SJCRH30 (cell line): Measurements from ENCODE around the gene MEAK7. TPM values are rescaled to one million over a fixed set of nuclear protein-coding genes. Genes with fewer than 3 reads are reported as not detected.

Experiments
- DNase-seq, 2 experiments: peaks; one replicate each; pipeline ENCODE4 v3.0.0-alpha.2; 2015 to 2020
- H3K27ac ChIP-seq: fragments of 250-450 bp; sonication (Bioruptor Pico); 2 replicates; pipeline ENCODE4 v1.5.1; 2020; ENCODE audit warnings: mild to moderate bottlenecking, moderate library complexity
- H3K27me3 ChIP-seq: fragments of 250-450 bp; sonication (Bioruptor Pico); 2 replicates; pipeline ENCODE4 v1.5.1; 2020; ENCODE audit warnings: mild to moderate bottlenecking, moderate library complexity
- H3K36me3 ChIP-seq: fragments of 250-450 bp; sonication (Bioruptor Pico); 2 replicates; pipeline ENCODE4 v1.5.1; 2020; ENCODE audit warnings: mild to moderate bottlenecking, moderate library complexity
- H3K4me1 ChIP-seq: fragments of 250-450 bp; sonication (Bioruptor Pico); 2 replicates; pipeline ENCODE4 v1.5.1; 2020; ENCODE audit warnings: mild to moderate bottlenecking, moderate library complexity
- H3K4me3 ChIP-seq: fragments of 250-450 bp; sonication (Bioruptor Pico); 2 replicates; pipeline ENCODE4 v1.5.1; 2020; ENCODE audit warnings: mild to moderate bottlenecking, moderate library complexity
- H3K9me3 ChIP-seq: fragments of 250-450 bp; sonication (Bioruptor Pico); replicated peaks from 2 replicates; pipeline ENCODE4 v1.5.1; 2020; ENCODE audit warnings: mild to moderate bottlenecking, moderate library complexity
- total RNA-seq: library from RNA; depleted of rRNA; stranded (reverse); fragments of >200 nt; shearing (Covaris generic); gene quantifications from 2 replicates; pipeline ENCODE4 v1.2.3, GENCODE V29; 2014

MEAK7 gene
- total RNA-seq, 1 experiment from 2014 or later: 5.1 TPM

DNA sequence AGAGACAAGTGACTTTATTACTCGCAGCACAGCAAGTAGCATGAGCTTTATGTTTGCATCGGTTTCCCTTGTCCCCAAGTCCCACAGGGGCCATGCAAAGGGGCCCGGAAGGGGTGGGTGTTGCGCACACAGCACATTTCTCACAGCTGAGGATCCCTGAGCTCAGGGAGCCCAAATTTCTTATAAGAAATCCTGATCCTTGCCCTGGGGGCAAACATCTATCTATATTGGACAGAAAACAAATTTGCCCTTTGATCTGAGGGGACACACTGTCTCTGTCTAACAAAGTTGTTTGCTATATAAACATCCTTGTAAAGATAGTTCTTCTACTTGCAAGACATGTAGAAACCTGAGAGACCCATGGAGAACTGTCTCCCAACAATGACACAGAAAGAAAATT, 35.7 kb upstream of the MEAK7 start:
- Histone ChIP-seq H3K4me1 (peaks cover 18% of the 10 kb centered on the region), H3K9me3 (no peaks in the 10 kb centered on the region), H3K4me3 (no peak overlapping the region), H3K27ac (no peak overlapping the region), H3K27me3 (no peaks in the 10 kb centered on the region), H3K36me3 (no peaks in the 10 kb centered on the region)
- no peak for DNase-seq

- no peak overlapping the region for H3K4me3 ChIP-seq
- peak overlapping the region; percentile 75 for H3K27ac ChIP-seq
- no peaks in the 10 kb centered on the region for H3K36me3 ChIP-seq
- peaks cover 14% of the 10 kb centered on the region for H3K4me1 ChIP-seq
- H3K27me3 ChIP-seq: no peaks in the 10 kb centered on the region
- DNase-seq: no peak
- no peaks in the 10 kb centered on the region for H3K9me3 ChIP-seq
These were observed 33.9 kb upstream of the MEAK7 start for GRCh38 chr16:84538222-84538840.

- Histone ChIP-seq H3K4me1 (peaks cover 14% of the 10 kb centered on the region), H3K36me3 (no peaks in the 10 kb centered on the region), H3K27ac (peak overlapping the region; percentile 75), H3K4me3 (no peak overlapping the region), H3K9me3 (no peaks in the 10 kb centered on the region), H3K27me3 (no peaks in the 10 kb centered on the region)
- peak; percentile 71 to 82 for DNase-seq
These were observed 33.2 kb upstream of the MEAK7 start for GRCh38 chr16:84537491-84538151.

- Histone ChIP-seq H3K4me1 (peaks cover 17% of the 10 kb centered on the region), H3K27me3 (no peaks in the 10 kb centered on the region), H3K9me3 (no peaks in the 10 kb centered on the region)
These were observed 31.4 kb upstream of the MEAK7 start for GRCh38 chr16:84535851-84536250.

DNA sequence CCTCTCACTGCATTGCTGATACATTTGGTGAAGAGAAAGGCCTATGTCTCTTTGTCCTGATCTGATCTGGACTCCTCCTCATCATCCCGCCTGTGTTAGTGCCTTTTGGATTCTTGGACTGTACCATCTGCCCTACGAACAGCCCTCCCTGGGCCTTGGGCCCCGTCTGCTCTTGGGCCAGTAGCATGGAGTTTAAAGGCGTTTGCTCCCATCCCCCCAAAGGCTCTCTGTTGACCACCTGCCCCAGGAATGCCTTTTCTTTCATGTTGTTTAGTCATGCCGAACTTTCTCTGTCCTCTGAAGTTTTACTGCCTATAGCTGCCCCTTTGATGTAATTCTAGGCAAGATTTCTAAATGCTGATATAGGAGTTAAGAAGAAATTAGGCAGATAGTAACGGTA, 30.9 kb upstream of the MEAK7 start:
- Histone ChIP-seq H3K9me3 (no peaks in the 10 kb centered on the region), H3K4me3 (no peak overlapping the region), H3K36me3 (no peaks in the 10 kb centered on the region), H3K4me1 (peaks cover 17% of the 10 kb centered on the region), H3K27ac (no peak overlapping the region), H3K27me3 (no peaks in the 10 kb centered on the region)
- no peak for DNase-seq

More at GRCh38 chr16:84535851-84536250, 31.4 kb upstream of the MEAK7 start:
- Histone ChIP-seq H3K36me3 (no peaks in the 10 kb centered on the region), H3K27ac (no peak overlapping the region), H3K4me3 (no peak overlapping the region)
- no peak for DNase-seq

DNA sequence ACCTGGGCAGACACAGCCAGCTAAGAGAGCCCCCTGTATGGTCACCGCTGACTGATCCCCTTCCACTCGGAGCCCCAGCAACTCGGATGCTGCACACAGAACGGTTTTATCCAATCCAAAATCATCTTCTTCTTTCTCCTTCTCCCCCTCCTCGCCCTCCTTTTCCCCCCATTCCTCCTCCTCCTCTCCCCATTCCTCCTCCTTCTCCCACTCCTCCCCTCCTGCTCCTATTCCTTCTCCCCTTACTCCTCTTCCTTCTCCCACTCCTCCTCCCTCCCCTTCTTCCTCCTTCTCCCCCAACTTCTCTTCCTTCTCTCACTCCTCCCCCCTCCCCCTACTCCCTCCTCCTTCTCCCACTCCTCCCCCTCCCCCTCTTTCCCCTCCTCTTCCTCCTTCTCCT, 30.4 kb upstream of the MEAK7 start:
- no peak overlapping the region for H3K27ac ChIP-seq
- peaks cover 17% of the 10 kb centered on the region for H3K4me1 ChIP-seq
- no peak overlapping the region for H3K4me3 ChIP-seq
- no peaks in the 10 kb centered on the region for H3K27me3 ChIP-seq
- no peaks in the 10 kb centered on the region for H3K36me3 ChIP-seq
- no peak for DNase-seq
- H3K9me3 ChIP-seq: no peaks in the 10 kb centered on the region; the same call in 1 of the 2 replicates

DNA sequence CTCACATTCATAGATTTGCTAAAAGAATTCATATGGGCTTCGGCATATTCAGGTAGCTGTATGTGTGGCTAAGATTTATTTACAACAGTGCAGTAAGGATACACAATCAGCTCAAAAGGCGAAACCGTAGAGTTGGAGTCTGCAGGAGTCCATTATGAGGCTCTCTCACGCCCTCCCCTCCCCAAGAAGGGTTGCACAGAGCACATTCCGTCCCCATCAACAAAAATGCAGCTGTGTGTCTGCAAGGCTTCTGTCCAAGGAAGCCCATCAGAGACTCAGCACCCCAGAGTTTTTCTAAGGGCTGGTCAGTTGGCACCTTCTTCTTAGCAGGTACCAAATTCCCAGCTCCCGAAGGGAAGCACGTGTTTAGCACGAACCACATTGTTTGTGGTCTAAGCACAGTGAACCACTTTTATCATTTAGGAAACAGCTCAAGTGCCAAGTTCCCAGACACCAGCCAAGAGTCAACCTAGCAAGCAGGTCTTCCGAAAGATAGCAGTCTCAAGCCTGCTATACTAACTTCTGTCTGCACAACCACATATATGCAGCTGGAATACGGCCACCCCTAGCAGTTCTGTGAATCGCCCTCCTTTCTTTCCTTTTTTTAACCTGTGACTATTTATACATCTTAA, 28.5 kb upstream of the MEAK7 start:
- DNase-seq: no peak
- H3K36me3 ChIP-seq: no peaks in the 10 kb centered on the region
- no peak overlapping the region for H3K4me3 ChIP-seq
- no peaks in the 10 kb centered on the region for H3K27me3 ChIP-seq
- no peak overlapping the region for H3K27ac ChIP-seq
- peaks cover 11% of the 10 kb centered on the region for H3K4me1 ChIP-seq
- H3K9me3 ChIP-seq: no peaks in the 10 kb centered on the region; the same call in 1 of the 2 replicates

- no peak overlapping the region for H3K4me3 ChIP-seq
- H3K9me3 ChIP-seq: no peaks in the 10 kb centered on the region; the same call in 1 of the 2 replicates
- H3K36me3 ChIP-seq: no peaks in the 10 kb centered on the region
- no peak overlapping the region for H3K27ac ChIP-seq
- peak; percentile 24 to 40 for DNase-seq
- no peaks in the 10 kb centered on the region for H3K27me3 ChIP-seq
- H3K4me1 ChIP-seq: peaks cover 8% of the 10 kb centered on the region
These were observed 27.8 kb upstream of the MEAK7 start for GRCh38 chr16:84532291-84532724.

- Histone ChIP-seq H3K4me3 (no peak overlapping the region), H3K27me3 (no peaks in the 10 kb centered on the region), H3K4me1 (peaks cover 4% of the 10 kb centered on the region; the same call in 1 of the 2 replicates), H3K27ac (no peak overlapping the region), H3K9me3 (no peaks in the 10 kb centered on the region; the same call in 1 of the 2 replicates), H3K36me3 (no peaks in the 10 kb centered on the region)
- no peak for DNase-seq
These were observed 27.2 kb upstream of the MEAK7 start for GRCh38 chr16:84531671-84532111.

- no peak for DNase-seq
- Histone ChIP-seq H3K4me1 (peaks cover 7% of the 10 kb centered on the region; the same call in 1 of the 2 replicates), H3K4me3 (no peak overlapping the region), H3K9me3 (no peaks in the 10 kb centered on the region; the same call in 1 of the 2 replicates), H3K27ac (no peak overlapping the region), H3K36me3 (no peaks in the 10 kb centered on the region), H3K27me3 (no peaks in the 10 kb centered on the region)
These were observed 26.1 kb upstream of the MEAK7 start for GRCh38 chr16:84530590-84530989.

- peaks cover 7% of the 10 kb centered on the region; the same call in 1 of the 2 replicates for H3K4me1 ChIP-seq
- no peaks in the 10 kb centered on the region; the same call in 1 of the 2 replicates for H3K9me3 ChIP-seq
- H3K27ac ChIP-seq: no peak overlapping the region
- DNase-seq: no peak
- no peaks in the 10 kb centered on the region for H3K36me3 ChIP-seq
- H3K4me3 ChIP-seq: no peak overlapping the region
- no peaks in the 10 kb centered on the region for H3K27me3 ChIP-seq
These were observed 25.1 kb upstream of the MEAK7 start for GRCh38 chr16:84529607-84530006.

DNA sequence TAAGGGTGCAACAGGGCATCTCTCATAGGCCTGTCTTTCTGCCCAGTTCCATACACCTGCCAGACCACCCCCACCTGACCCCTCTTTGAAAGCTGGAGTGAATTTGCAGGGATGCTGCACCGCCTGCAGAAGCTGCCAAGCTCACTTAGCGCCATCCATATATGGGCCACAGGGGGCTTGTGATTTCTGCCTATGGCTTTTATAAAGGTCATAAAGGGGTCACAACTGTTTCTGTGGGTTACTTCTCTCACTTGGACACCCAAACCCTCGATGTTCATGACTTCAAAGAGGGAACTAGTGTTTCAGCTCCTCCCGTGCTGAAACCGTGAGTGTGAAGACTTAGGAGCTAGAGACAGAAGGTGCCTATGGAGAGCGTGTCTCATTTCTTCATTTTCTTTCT, 23.9 kb upstream of the MEAK7 start:
- no peak overlapping the region for H3K27ac ChIP-seq
- DNase-seq: no peak

GRCh38 chr16:84527532-84528269, 23.2 kb upstream of the MEAK7 start:
- no peak for DNase-seq
- H3K36me3 ChIP-seq: no peaks in the 10 kb centered on the region
- H3K27ac ChIP-seq: peak overlapping the region; percentile 68
- no peaks in the 10 kb centered on the region; the same call in 1 of the 2 replicates for H3K9me3 ChIP-seq
- H3K4me1 ChIP-seq: peaks cover 7% of the 10 kb centered on the region; the same call in 1 of the 2 replicates
- H3K27me3 ChIP-seq: no peaks in the 10 kb centered on the region
- peak overlapping the region; percentile 46 for H3K4me3 ChIP-seq

More for the DNA sequence above, 23.9 kb upstream of the MEAK7 start:
- Histone ChIP-seq H3K4me1 (peaks cover 7% of the 10 kb centered on the region; the same call in 1 of the 2 replicates), H3K9me3 (no peaks in the 10 kb centered on the region; the same call in 1 of the 2 replicates), H3K36me3 (no peaks in the 10 kb centered on the region), H3K27me3 (no peaks in the 10 kb centered on the region), H3K4me3 (no peak overlapping the region)

- H3K36me3 ChIP-seq: no peaks in the 10 kb centered on the region
- no peaks in the 10 kb centered on the region; the same call in 1 of the 2 replicates for H3K9me3 ChIP-seq
- H3K4me1 ChIP-seq: peaks cover 4% of the 10 kb centered on the region; the same call in 1 of the 2 replicates
- DNase-seq: peak; percentile 78 to 79
- peak overlapping the region; percentile 46 for H3K4me3 ChIP-seq
- H3K27me3 ChIP-seq: no peaks in the 10 kb centered on the region
- H3K27ac ChIP-seq: peak overlapping the region; percentile 68
These were observed 22.5 kb upstream of the MEAK7 start for GRCh38 chr16:84526794-84527531.
